ENCODE results near the gene PPM1L.

The PPM1L gene

GRCh38 chr3:160725338-160725737 lies 30.7 kb upstream of the PPM1L start:
- Histone ChIP-seq H3K27me3 (ENCODE audit: insufficient read depth, low read length) (no peaks in the 10 kb centered on the region), H3K79me2 (ENCODE audit: insufficient read depth, low read length) (no peaks in the 10 kb centered on the region), H3K9ac (ENCODE audit: low read length) (no peak overlapping the region), H3K4me1 (ENCODE audit: insufficient read depth, low read length, severe bottlenecking) (no peaks in the 10 kb centered on the region), H2AFZ (ENCODE audit: low read length) (no peak overlapping the region), H4K20me1 (ENCODE audit: insufficient read depth, low read length) (no peaks in the 10 kb centered on the region), H3K36me3 (ENCODE audit: insufficient read depth, low read length) (no peaks in the 10 kb centered on the region), H3K27ac (ENCODE audit: low read depth, low read length, poor library complexity, severe bottlenecking) (no peak overlapping the region), H3K9me2 (ENCODE audit: low read depth, low read length) (no peaks in the 10 kb centered on the region), H3F3A (ENCODE audit: insufficient read depth, low read length) (no peaks in the 10 kb centered on the region), H3K9me3 (ENCODE audit: low read length) (0 out of 2 replicates have a peak, but pooled peaks cover 3% of the 10 kb centered on the region), H3K4me3 (ENCODE audit: low read depth, low read length, poor library complexity, severe bottlenecking) (no peak overlapping the region), H3K4me2 (ENCODE audit: low read length) (no peak overlapping the region)
- TF ChIP-seq EZH2 (IDR thresholded peaks at IDR 0.05; ENCODE audit: borderline replicate concordance, low read length), result no peak
- TF ChIP-seq, protein P1, sequence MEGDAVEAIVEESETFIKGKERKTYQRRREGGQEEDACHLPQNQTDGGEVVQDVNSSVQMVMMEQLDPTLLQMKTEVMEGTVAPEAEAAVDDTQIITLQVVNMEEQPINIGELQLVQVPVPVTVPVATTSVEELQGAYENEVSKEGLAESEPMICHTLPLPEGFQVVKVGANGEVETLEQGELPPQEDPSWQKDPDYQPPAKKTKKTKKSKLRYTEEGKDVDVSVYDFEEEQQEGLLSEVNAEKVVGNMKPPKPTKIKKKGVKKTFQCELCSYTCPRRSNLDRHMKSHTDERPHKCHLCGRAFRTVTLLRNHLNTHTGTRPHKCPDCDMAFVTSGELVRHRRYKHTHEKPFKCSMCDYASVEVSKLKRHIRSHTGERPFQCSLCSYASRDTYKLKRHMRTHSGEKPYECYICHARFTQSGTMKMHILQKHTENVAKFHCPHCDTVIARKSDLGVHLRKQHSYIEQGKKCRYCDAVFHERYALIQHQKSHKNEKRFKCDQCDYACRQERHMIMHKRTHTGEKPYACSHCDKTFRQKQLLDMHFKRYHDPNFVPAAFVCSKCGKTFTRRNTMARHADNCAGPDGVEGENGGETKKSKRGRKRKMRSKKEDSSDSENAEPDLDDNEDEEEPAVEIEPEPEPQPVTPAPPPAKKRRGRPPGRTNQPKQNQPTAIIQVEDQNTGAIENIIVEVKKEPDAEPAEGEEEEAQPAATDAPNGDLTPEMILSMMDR (IDR thresholded peaks at IDR 0.05; ENCODE audit: low read length), result no peak

DNA sequence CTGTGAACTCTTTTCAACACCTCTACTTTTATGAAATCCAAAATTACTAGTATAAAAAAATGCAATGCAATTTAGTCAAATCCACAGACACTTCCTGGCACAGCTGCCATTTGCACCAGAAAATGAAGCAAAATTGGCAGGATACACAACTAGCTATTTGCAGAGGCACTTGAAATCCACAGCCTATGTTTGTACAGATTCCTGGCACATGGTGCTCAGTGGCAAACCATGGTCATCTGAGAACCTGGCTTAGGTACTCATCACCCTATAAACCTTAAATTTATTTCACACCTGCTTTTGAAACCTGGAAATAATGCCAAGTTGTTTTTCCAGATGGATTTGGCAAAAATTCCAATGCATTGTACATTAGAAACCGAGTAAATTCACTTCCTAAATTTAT lies 20.2 kb upstream of the PPM1L start:
- TF ChIP-seq, protein P1 (IDR thresholded peaks at IDR 0.05; ENCODE audit: low read length), result no peak
- TF ChIP-seq EZH2 (IDR thresholded peaks at IDR 0.05; ENCODE audit: borderline replicate concordance, low read length), result no peak
- Histone ChIP-seq H3K4me2 (ENCODE audit: low read length) (no peak overlapping the region), H2AFZ (ENCODE audit: low read length) (no peak overlapping the region), H3K4me1 (ENCODE audit: insufficient read depth, low read length, severe bottlenecking) (no peaks in the 10 kb centered on the region), H3K9me3 (ENCODE audit: low read length) (no peaks in the 10 kb centered on the region), H3K27me3 (ENCODE audit: insufficient read depth, low read length) (no peaks in the 10 kb centered on the region), H3K9ac (ENCODE audit: low read length) (no peak overlapping the region), H3K9me2 (ENCODE audit: low read depth, low read length) (no peaks in the 10 kb centered on the region), H3K4me3 (ENCODE audit: low read depth, low read length, poor library complexity, severe bottlenecking) (no peak overlapping the region), H3K27ac (ENCODE audit: low read depth, low read length, poor library complexity, severe bottlenecking) (no peak overlapping the region), H3F3A (ENCODE audit: insufficient read depth, low read length) (no peaks in the 10 kb centered on the region), H3K36me3 (ENCODE audit: insufficient read depth, low read length) (no peaks in the 10 kb centered on the region), H3K79me2 (ENCODE audit: insufficient read depth, low read length) (no peaks in the 10 kb centered on the region), H4K20me1 (ENCODE audit: insufficient read depth, low read length) (no peaks in the 10 kb centered on the region)

DNA sequence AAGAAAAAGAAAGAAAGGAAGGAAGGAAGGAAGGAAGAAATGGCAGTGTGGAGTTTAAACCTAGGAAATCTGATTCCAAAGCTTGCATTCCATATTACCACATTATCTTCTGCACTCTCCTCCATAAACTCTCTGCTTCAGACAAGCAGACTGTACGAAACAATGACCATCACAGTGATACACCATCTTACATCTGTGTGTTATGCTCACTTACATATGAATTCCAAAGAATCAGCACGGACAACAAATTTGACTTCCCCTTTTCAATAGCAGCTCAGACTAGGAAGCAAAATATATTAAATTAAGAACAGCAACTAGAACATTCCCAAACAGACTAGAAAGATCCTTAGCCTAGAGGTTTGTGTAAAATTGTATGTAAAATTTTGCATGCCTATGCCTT lies 18.0 kb upstream of the PPM1L start:
- Histone ChIP-seq H2AFZ (ENCODE audit: low read length) (no peak overlapping the region), H3K4me3 (ENCODE audit: low read depth, low read length, poor library complexity, severe bottlenecking) (no peak overlapping the region), H3K9ac (ENCODE audit: low read length) (no peak overlapping the region), H3K9me3 (ENCODE audit: low read length) (no peaks in the 10 kb centered on the region), H3K9me2 (ENCODE audit: low read depth, low read length) (no peaks in the 10 kb centered on the region), H3K27ac (ENCODE audit: low read depth, low read length, poor library complexity, severe bottlenecking) (no peak overlapping the region), H3F3A (ENCODE audit: insufficient read depth, low read length) (no peaks in the 10 kb centered on the region), H3K4me1 (ENCODE audit: insufficient read depth, low read length, severe bottlenecking) (no peaks in the 10 kb centered on the region), H4K20me1 (ENCODE audit: insufficient read depth, low read length) (no peaks in the 10 kb centered on the region), H3K27me3 (ENCODE audit: insufficient read depth, low read length) (no peaks in the 10 kb centered on the region), H3K79me2 (ENCODE audit: insufficient read depth, low read length) (no peaks in the 10 kb centered on the region), H3K4me2 (ENCODE audit: low read length) (no peak overlapping the region), H3K36me3 (ENCODE audit: insufficient read depth, low read length) (no peaks in the 10 kb centered on the region)
- TF ChIP-seq, protein P1 (IDR thresholded peaks at IDR 0.05; ENCODE audit: low read length), result no peak
- TF ChIP-seq EZH2 (IDR thresholded peaks at IDR 0.05; ENCODE audit: borderline replicate concordance, low read length), result no peak
